Endothelial cell of umbilical vein (primary cell): ENCODE results near the gene THSD4. TPM values are rescaled to one million over a fixed set of nuclear protein-coding genes. Genes with fewer than 3 reads are reported as not detected.
"Not testable (repeated sequence)": the region's sequence is repeated elsewhere in the genome, so short reads cannot be mapped to it uniquely, and the experiment has no call there.

ENCODE experiments used
- BruUV-seq: library from RNA; stranded (reverse); fragments of 400-500 nt; replicated peaks from 2 replicates; lab custom pipeline; 2021; lab: Mats Ljungman, UMichigan
- CTCF ChIA-PET: fragments of 300-600, 350-600 bp; sonication (Branson Sonifier 250); formaldehyde crosslinking; loops from one replicate; lab custom pipeline; 2021; ENCODE audit warnings: antibody characterized with exemption, inconsistent platforms; lab: Charles Lee
- POLR2A ChIA-PET: fragments of 300-600, 350-600 bp; sonication (Branson Sonifier 250); formaldehyde crosslinking; loops from one replicate; lab custom pipeline; 2021; ENCODE audit warnings: antibody characterized with exemption, inconsistent platforms; lab: Charles Lee
- DNase-seq: peaks from one replicate; pipeline ENCODE4 v3.0.0-alpha.2; 2011; ENCODE audit warnings: low read depth, low spot score
- FAIRE-seq: peaks from 2 replicates; lab custom pipeline; 2011; peaks lifted over from hg19 to GRCh38; lab: Jason Lieb, UNC
- H2AFZ ChIP-seq: 2 replicates; pipeline ENCODE4 v1.6.0; 2012; ENCODE audit warnings: low read depth, low read length, control low read depth, inconsistent platforms
- H3K27ac ChIP-seq: 2 replicates; pipeline ENCODE4 v1.5.1; 2011; ENCODE audit warnings: low read depth, mild to moderate bottlenecking, control low read depth, low read length, moderate library complexity; ENCODE audit not compliant: insufficient read depth
- H3K27me3 ChIP-seq, 2 experiments: 2 replicates each; pipeline versions ENCODE4 v1.6.0 to v1.6.1; 2011; ENCODE audit warnings: low read length in 2 of 2, mixed read lengths in 1 of 2; ENCODE audit not compliant: control insufficient read depth in 2 of 2, insufficient read depth in 2 of 2
- H3K36me3 ChIP-seq, 2 experiments: 2 replicates in 1 of 2; 3 replicates in 1 of 2; pipeline ENCODE4 v1.5.1; 2011; ENCODE audit warnings: low read length in 2 of 2, mild to moderate bottlenecking in 1 of 2, moderate library complexity in 1 of 2; ENCODE audit not compliant: control insufficient read depth in 2 of 2, insufficient read depth in 2 of 2; ENCODE audit errors: extremely low read depth in 1 of 2
- H3K4me1 ChIP-seq: 3 replicates; pipeline ENCODE4 v1.5.1; 2011; ENCODE audit warnings: mild to moderate bottlenecking, low read length; ENCODE audit not compliant: control insufficient read depth, insufficient read depth; ENCODE audit errors: extremely low read depth
- H3K4me2 ChIP-seq: 2 replicates; pipeline ENCODE4 v1.6.1; 2011; ENCODE audit warnings: low read length, control low read depth, mixed read lengths; ENCODE audit not compliant: insufficient read depth
- H3K4me3 ChIP-seq, 3 experiments: fragments of 200-600 bp in 1 of 3; sonication (generic), shearing (Covaris generic) in 1 of 3; replicated peaks in 1 of 3; 2 replicates each; pipeline ENCODE4 v1.5.1; 2011 to 2016; ENCODE audit warnings: control low read depth in 3 of 3, low read length in 3 of 3, mild to moderate bottlenecking in 2 of 3, inconsistent platforms in 1 of 3, low read depth in 1 of 3, moderate library complexity in 1 of 3; ENCODE audit not compliant: insufficient read depth in 1 of 3
- H3K79me2 ChIP-seq: 2 replicates; pipeline ENCODE4 v1.6.0; 2012; ENCODE audit warnings: low read length, inconsistent platforms; ENCODE audit not compliant: control insufficient read depth, insufficient read depth
- H3K9ac ChIP-seq: replicated peaks from 2 replicates; pipeline ENCODE3; 2011; ENCODE audit warnings: low read length, control low read depth; ENCODE audit not compliant: insufficient read depth; ENCODE audit errors: extremely low read depth
- H3K9me1 ChIP-seq: replicated peaks from 3 replicates; pipeline ENCODE4 v1.6.0; 2011; ENCODE audit warnings: mild to moderate bottlenecking, low read length; ENCODE audit not compliant: control insufficient read depth, insufficient read depth; ENCODE audit errors: extremely low read depth
- H3K9me3 ChIP-seq: replicated peaks from 2 replicates; pipeline ENCODE4 v1.5.1; 2012; ENCODE audit warnings: low read length, inconsistent platforms; ENCODE audit not compliant: control insufficient read depth, insufficient read depth
- H4K20me1 ChIP-seq: replicated peaks from 2 replicates; pipeline ENCODE3; 2011; ENCODE audit warnings: mild to moderate bottlenecking, low read length; ENCODE audit not compliant: control insufficient read depth, insufficient read depth; ENCODE audit errors: extremely low read depth
- EZH2 ChIP-seq: IDR thresholded peaks from 2 replicates; pipeline ENCODE4 v1.6.1; 2012; ENCODE audit warnings: borderline replicate concordance, low read depth, mild to moderate bottlenecking, moderate library complexity, low read length, inconsistent platforms; ENCODE audit not compliant: severe bottlenecking
- FOS ChIP-seq: IDR thresholded peaks from 2 replicates; pipeline ENCODE4 v1.6.1; 2011; ENCODE audit warnings: mild to moderate bottlenecking, low read length, moderate library complexity, borderline replicate concordance; ENCODE audit not compliant: insufficient read depth
- GATA2 ChIP-seq: IDR thresholded peaks from 2 replicates; pipeline ENCODE4 v1.7.0; 2011; ENCODE audit warnings: low read depth, mild to moderate bottlenecking, moderate library complexity, mixed read lengths, low read length; ENCODE audit not compliant: insufficient read length, insufficient read depth
- JUN ChIP-seq: IDR thresholded peaks from 2 replicates; pipeline ENCODE4 v1.6.1; 2011; ENCODE audit warnings: borderline replicate concordance, low read depth; ENCODE audit not compliant: insufficient read length, insufficient read depth
- MYC ChIP-seq: IDR thresholded peaks from one replicate; pipeline ENCODE4 v1.6.1; 2011; ENCODE audit warnings: mild to moderate bottlenecking, low read depth, low read length
- POLR2A ChIP-seq: IDR thresholded peaks from 2 replicates; pipeline ENCODE4 v1.6.1; 2012; ENCODE audit warnings: low read depth, mild to moderate bottlenecking, control low read depth, low read length
- POLR2AphosphoS5 ChIP-seq: IDR thresholded peaks from 2 replicates; pipeline ENCODE4 v1.6.1; 2012; ENCODE audit warnings: low read depth, mild to moderate bottlenecking, control low read depth, low read length, moderate library complexity; ENCODE audit not compliant: insufficient read depth
- dilution Hi-C: fragments of 300-500 bp; cut with MboI; formaldehyde crosslinking; loops from one replicate; pipeline ENCODE4 v1.15.0; 2019; ENCODE audit warnings: low sequenced_read_pairs; ENCODE audit not compliant: extremely low pct_ligation_motif_present
- intact Hi-C: fragments of 100-400 bp; cut with micrococcal nuclease; formaldehyde crosslinking; loops from one replicate; pipeline ENCODE4 v1.10.0; 2022
- polyA plus RNA-seq, 4 experiments: library from polyadenylated mRNA; depleted of rRNA in 3 of 4; stranded (reverse) in 3 of 4; unstranded in 1 of 4; fragments of >200 nt; gene quantifications; 2 replicates each; pipeline versions ENCODE4 v1.2.1 to v1.2.3, GENCODE V29; 2011 to 2012; ENCODE audit warnings: missing spikeins in 1 of 4
- total RNA-seq: library from RNA; stranded (reverse); gene quantifications from 2 replicates; pipeline ENCODE4 v1.2.3, GENCODE V29; 2021
- TF ChIP-seq, protein P1 (sequence below), 2 donors: IDR thresholded peaks; 1 replicate in 1 of 2; 2 replicates in 1 of 2; pipeline ENCODE4 v1.5.1; 2011; ENCODE audit warnings: low read length in 2 of 2, mild to moderate bottlenecking in 2 of 2, moderate library complexity in 2 of 2, control low read depth in 1 of 2, inconsistent platforms in 1 of 2, low read depth in 1 of 2; ENCODE audit not compliant: insufficient read depth in 1 of 2; ENCODE audit errors: extremely low read depth in 1 of 2
- TF ChIP-seq, protein P2 (sequence below): IDR thresholded peaks from 2 replicates; pipeline ENCODE4 v1.6.1; 2011; ENCODE audit not compliant: insufficient read depth, insufficient read length

The THSD4 gene
- total and polyA plus RNA-seq, 2 donors (not counting 3 experiments of a cell fraction or from before 2014, with no cell fraction given) = 9.9 to 25.4 TPM

DNA sequence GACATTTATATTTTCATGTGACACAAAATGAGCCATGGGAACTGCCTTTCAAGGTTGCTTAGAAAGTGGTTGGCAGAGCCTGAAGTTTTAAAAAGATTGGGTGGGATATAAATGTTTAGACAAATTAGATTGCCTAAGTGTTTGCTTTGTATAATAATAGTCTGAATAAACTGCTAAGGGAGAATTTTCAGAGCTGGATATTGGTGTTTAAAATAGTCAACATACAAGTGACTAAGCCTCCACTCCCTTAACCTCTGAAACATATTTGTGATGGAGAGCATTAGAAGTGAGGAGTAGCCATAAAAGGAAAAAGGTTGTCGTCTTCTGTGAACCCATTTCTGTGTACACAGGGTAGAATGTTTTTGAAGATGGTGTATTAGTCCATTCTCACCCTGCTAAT is 201.6 kb downstream of the THSD4 start:
- Histone ChIP-seq H3K4me3 (no peak overlapping the region), H3K27ac (no peak overlapping the region), H3K4me1 (no peaks in the 10 kb centered on the region), H3K27me3 (no peaks in the 10 kb centered on the region), H3K9me1 (no peaks in the 10 kb centered on the region), H3K79me2 (no peaks in the 10 kb centered on the region), H3K9me3 (no peaks in the 10 kb centered on the region), H4K20me1 (no peaks in the 10 kb centered on the region), H2AFZ (no peak overlapping the region), H3K9ac (no peak overlapping the region), H3K4me2 (no peak overlapping the region), H3K36me3 (no peaks in the 10 kb centered on the region)
- intact Hi-C loops = no loop called here
- dilution Hi-C loops = no loop called here
- TF ChIP-seq JUN (no peak), MYC (no peak), FOS (no peak), GATA2 (no peak), POLR2AphosphoS5 (no peak), EZH2 (no peak), POLR2A (no peak)
- TF ChIP-seq, protein P1, sequence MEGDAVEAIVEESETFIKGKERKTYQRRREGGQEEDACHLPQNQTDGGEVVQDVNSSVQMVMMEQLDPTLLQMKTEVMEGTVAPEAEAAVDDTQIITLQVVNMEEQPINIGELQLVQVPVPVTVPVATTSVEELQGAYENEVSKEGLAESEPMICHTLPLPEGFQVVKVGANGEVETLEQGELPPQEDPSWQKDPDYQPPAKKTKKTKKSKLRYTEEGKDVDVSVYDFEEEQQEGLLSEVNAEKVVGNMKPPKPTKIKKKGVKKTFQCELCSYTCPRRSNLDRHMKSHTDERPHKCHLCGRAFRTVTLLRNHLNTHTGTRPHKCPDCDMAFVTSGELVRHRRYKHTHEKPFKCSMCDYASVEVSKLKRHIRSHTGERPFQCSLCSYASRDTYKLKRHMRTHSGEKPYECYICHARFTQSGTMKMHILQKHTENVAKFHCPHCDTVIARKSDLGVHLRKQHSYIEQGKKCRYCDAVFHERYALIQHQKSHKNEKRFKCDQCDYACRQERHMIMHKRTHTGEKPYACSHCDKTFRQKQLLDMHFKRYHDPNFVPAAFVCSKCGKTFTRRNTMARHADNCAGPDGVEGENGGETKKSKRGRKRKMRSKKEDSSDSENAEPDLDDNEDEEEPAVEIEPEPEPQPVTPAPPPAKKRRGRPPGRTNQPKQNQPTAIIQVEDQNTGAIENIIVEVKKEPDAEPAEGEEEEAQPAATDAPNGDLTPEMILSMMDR (IDR thresholded peaks at IDR 0.05; ENCODE audit: extremely low read depth in 1 of 2, insufficient read depth in 1 of 2, low read depth in 1 of 2, low read length in 2 of 2) = no peak
- TF ChIP-seq, protein P2, sequence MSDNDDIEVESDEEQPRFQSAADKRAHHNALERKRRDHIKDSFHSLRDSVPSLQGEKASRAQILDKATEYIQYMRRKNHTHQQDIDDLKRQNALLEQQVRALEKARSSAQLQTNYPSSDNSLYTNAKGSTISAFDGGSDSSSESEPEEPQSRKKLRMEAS = no peak
- ChIA-PET CTCF (no interaction called here), POLR2A (no interaction called here)
- DNase-seq (no peak), FAIRE-seq (no peak)
- BruUV-seq = no TSS peak

DNA sequence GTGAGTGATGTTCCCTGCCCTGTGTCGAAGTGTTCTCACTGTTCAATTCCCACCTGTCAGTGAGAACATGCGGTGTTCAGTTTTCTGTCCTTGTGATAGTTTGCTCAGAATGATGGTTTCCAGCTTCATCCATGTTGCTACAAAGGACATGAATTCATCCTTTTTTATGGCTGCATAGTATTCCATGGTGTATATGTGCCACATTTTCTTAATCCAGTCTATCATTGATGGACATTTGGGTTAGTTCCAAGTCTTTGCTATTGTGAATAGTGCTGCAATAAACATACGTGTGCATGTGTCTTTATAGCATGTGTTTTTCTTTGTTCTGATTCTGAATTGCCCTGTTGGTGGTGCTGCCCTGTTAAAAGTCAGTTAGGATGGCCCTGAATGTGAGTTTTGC is 204.2 kb downstream of the THSD4 start:
- H3K9me3 ChIP-seq, H3K4me1 ChIP-seq, dilution Hi-C loops, H3K4me2 ChIP-seq, FAIRE-seq, intact Hi-C loops, POLR2A ChIA-PET, H3K4me3 ChIP-seq, H3K27me3 ChIP-seq, H4K20me1 ChIP-seq, H3K27ac ChIP-seq, DNase-seq, H3K9me1 ChIP-seq, H3K9ac ChIP-seq, BruUV-seq, H3K79me2 ChIP-seq, H2AFZ ChIP-seq, H3K36me3 ChIP-seq, CTCF ChIA-PET: not testable (repeated sequence)
